ENCODE data around the gene CCDC69. TPM values are rescaled to one million over a fixed set of nuclear protein-coding genes. Genes with fewer than 3 reads are reported as not detected.
"Not testable (repeated sequence)": the region's sequence is repeated elsewhere in the genome, so short reads cannot be mapped to it uniquely, and the experiment has no call there.

CCDC69 gene
- total and polyA plus RNA-seq, 2 of the 8 experiments (the other 6 are each of a cell fraction or from before 2014, with no cell fraction given), result 8.4 to 10.8 TPM

GRCh38 chr5:151240268-151240835 is 16.5 kb upstream of the CCDC69 start:
- H3K4me2 ChIP-seq (ENCODE audit: insufficient read depth in 1 of 2, low read depth in 2 of 2, low read length in 2 of 2); H3K79me2 ChIP-seq (ENCODE audit: control insufficient read depth in 1 of 2, insufficient read depth in 2 of 2, low read length in 2 of 2); H3K23me2 ChIP-seq (ENCODE audit: low read depth, low read length); H2BK15ac ChIP-seq (ENCODE audit: low read length); H3K9ac ChIP-seq (replicated peaks in 1 of 4; ENCODE audit: extremely low read depth in 1 of 4, low read depth in 3 of 4, low read length in 3 of 4); H3K79me1 ChIP-seq (ENCODE audit: low read depth, low read length); H3K23ac ChIP-seq (ENCODE audit: insufficient read length); H3K56ac ChIP-seq (replicated peaks; ENCODE audit: insufficient read length, low read depth, low read length); H2AFZ ChIP-seq (ENCODE audit: low read length); H4K8ac ChIP-seq (ENCODE audit: extremely low read depth, insufficient read depth, low read length); H3K36me3 ChIP-seq (ENCODE audit: control insufficient read depth in 2 of 4, insufficient read depth in 4 of 4, low read length in 3 of 4); FAIRE-seq; H2AK5ac ChIP-seq (ENCODE audit: low read depth, low read length); H4K5ac ChIP-seq (ENCODE audit: insufficient read length, low read depth, low read length); H3K27me3 ChIP-seq (replicated peaks in 1 of 4; ENCODE audit: control insufficient read depth in 3 of 4, extremely low read depth in 1 of 4, insufficient read depth in 3 of 4, low read length in 3 of 4); H4K91ac ChIP-seq (replicated peaks; ENCODE audit: insufficient read length, low read length); H3K14ac ChIP-seq (ENCODE audit: insufficient read length); H3K18ac ChIP-seq (ENCODE audit: extremely low read depth, low read length); H3K4me3 ChIP-seq (ENCODE audit: extremely low read depth in 1 of 4, insufficient read depth in 2 of 4, low read depth in 3 of 4, low read length in 4 of 4); H2BK20ac ChIP-seq (ENCODE audit: low read length); H3K4ac ChIP-seq (replicated peaks; ENCODE audit: insufficient read length, low read depth, low read length); H2BK5ac ChIP-seq (ENCODE audit: low read depth, low read length); H2BK12ac ChIP-seq (ENCODE audit: low read depth, low read length); H2BK120ac ChIP-seq (replicated peaks; ENCODE audit: low read depth, low read length); H4K20me1 ChIP-seq (replicated peaks in 1 of 2; ENCODE audit: control insufficient read depth in 1 of 2, insufficient read depth in 2 of 2, low read length in 2 of 2); H3K27ac ChIP-seq (ENCODE audit: low read depth, low read length); POLR2A ChIA-PET (ENCODE audit: partially characterized antibody); H3K9me3 ChIP-seq (ENCODE audit: insufficient read depth in 2 of 2, low read depth in 1 of 2, low read length in 1 of 2); DNase-seq (ENCODE audit: low read depth in 1 of 2, low spot score in 2 of 2): not testable (repeated sequence)
- CTCF ChIA-PET (ENCODE audit: partially characterized antibody), result interaction anchor here (0.6 to 7.4 kb wide), 11 partner anchors 10 to 412 kb away, joined by 4 to 75 read pairs (median 20); partner anchors contain the start of genes CCDC69 and GM2A
- 86% methylated on average over 10 of the region's 10 CpGs; no CpG with 5 or more reads in 1 of the 2 experiments for WGBS, 2 experiments (ENCODE audit: extremely low coverage in 1 of 2, insufficient coverage in 1 of 2, insufficient read length in 1 of 2, insufficient replicate concordance in 2 of 2, low coverage in 1 of 2, low lambda C conversion rate in 2 of 2, missing lambda C conversion rate in 1 of 2)
- peaks cover 3 to 11% (median 7%) of the 10 kb centered on the region in 4 experiments; a peak in 6 of 7 replicates for H3K4me1 ChIP-seq (replicated peaks in 1 of 4; ENCODE audit: control insufficient read depth in 3 of 4, insufficient read depth in 4 of 4, low read length in 3 of 4)
